ENCODE measurements around the gene CPED1. TPM values are rescaled to one million over a fixed set of nuclear protein-coding genes. Genes with fewer than 3 reads are reported as not detected.

Gene CPED1
- total RNA-seq, 4 donors from 2014 or later: 32.5 to 49.5 (median 40.2) TPM

- TF ChIP-seq CTCF (IDR thresholded peaks at IDR 0.05; ENCODE audit: low read depth): no peak
These were observed 35.4 kb downstream of the CPED1 start for GRCh38 chr7:121023683-121024511.

GRCh38 chr7:121024611-121025010 is 36.1 kb downstream of the CPED1 start:
- no peak for TF ChIP-seq CTCF (IDR thresholded peaks at IDR 0.05; ENCODE audit: low read depth)

GRCh38 chr7:121026159-121026558 is 37.6 kb downstream of the CPED1 start:
- TF ChIP-seq CTCF (IDR thresholded peaks at IDR 0.05; ENCODE audit: low read depth): no peak

- TF ChIP-seq CTCF (IDR thresholded peaks at IDR 0.05; ENCODE audit: low read depth): no peak
These were observed 38.1 kb downstream of the CPED1 start for GRCh38 chr7:121026577-121027111.

GRCh38 chr7:121027761-121028669 is 39.5 kb downstream of the CPED1 start:
- TF ChIP-seq CTCF (IDR thresholded peaks at IDR 0.05; ENCODE audit: low read depth): no peak

- TF ChIP-seq CTCF (IDR thresholded peaks at IDR 0.05; ENCODE audit: low read depth): no peak
These were observed 40.8 kb downstream of the CPED1 start for GRCh38 chr7:121029302-121029701.

- TF ChIP-seq CTCF (IDR thresholded peaks at IDR 0.05; ENCODE audit: low read depth): no peak
These were observed 41.8 kb downstream of the CPED1 start for GRCh38 chr7:121030308-121030707.
